Measurements from ENCODE around the gene LITAFD.
"Not testable (repeated sequence)": the region's sequence is repeated elsewhere in the genome, so short reads cannot be mapped to it uniquely, and the experiment has no call there.

Gene LITAFD

GRCh38 chr16:8873866-8874195, 8.3 kb upstream of the LITAFD start:
- not testable (repeated sequence) for DNase-seq

- no peak for DNase-seq
Observed at GRCh38 chr16:8874388-8874787, 7.8 kb upstream of the LITAFD start.

- not testable (repeated sequence) for DNase-seq
Observed at GRCh38 chr16:8875317-8875716, 6.8 kb upstream of the LITAFD start.

- no peak for DNase-seq
Observed at GRCh38 chr16:8877894-8878522, 4.1 kb upstream of the LITAFD start.

GRCh38 chr16:8878523-8878911, 3.6 kb upstream of the LITAFD start:
- no peak for DNase-seq

- no peak for DNase-seq
Observed at GRCh38 chr16:8880839-8881510, 1.2 kb upstream of the LITAFD start.

- no peak for DNase-seq
Observed at GRCh38 chr16:8882725-8883377, 700 bp downstream of the LITAFD start.

- no peak for DNase-seq
Observed at GRCh38 chr16:8885674-8886592, 3.8 kb downstream of the LITAFD start.

- no peak for DNase-seq
Observed at GRCh38 chr16:8886593-8887430, 4.7 kb downstream of the LITAFD start.

- DNase-seq = no peak
Observed at GRCh38 chr16:8887431-8887765, 5.2 kb downstream of the LITAFD start.

GRCh38 chr16:8887952-8888560, 5.9 kb downstream of the LITAFD start:
- DNase-seq = no peak

- no peak for DNase-seq
Observed at GRCh38 chr16:8888951-8889892, 7.1 kb downstream of the LITAFD start.

GRCh38 chr16:8889893-8890548, 7.9 kb downstream of the LITAFD start:
- DNase-seq = no peak

- DNase-seq = no peak
Observed at GRCh38 chr16:8890549-8890921, 8.4 kb downstream of the LITAFD start.

GRCh38 chr16:8892101-8892575, 10.0 kb downstream of the LITAFD start:
- DNase-seq = no peak

- DNase-seq = no peak
Observed at GRCh38 chr16:8893426-8893825, 11.3 kb downstream of the LITAFD start.

GRCh38 chr16:8893976-8894690, 12.0 kb downstream of the LITAFD start:
- DNase-seq = no peak

- no peak for DNase-seq
Observed at GRCh38 chr16:8894736-8895334, 12.7 kb downstream of the LITAFD start.

Data from activated CD4-positive, alpha-beta T cell treated with anti-CD3 and anti-CD28 coated beads, Interleukin-2, amount 50 U/mL, for 4 hours (primary cell).